ENCODE measurements around the gene CDC5L.

Gene CDC5L

GRCh38 chr6:44390158-44390683 lies 2.7 kb downstream of the CDC5L start:
- no peaks in the 10 kb centered on the region for H3K27me3 ChIP-seq (ENCODE audit: insufficient read depth, insufficient read length)
- H3K4me1 ChIP-seq (ENCODE audit: insufficient read depth, insufficient read length), result no peaks in the 10 kb centered on the region
- H3K9ac ChIP-seq (ENCODE audit: insufficient read length, low read depth), result no peak overlapping the region
- no peak for DNase-seq (ENCODE audit: low read depth, low spot score)
- no peaks in the 10 kb centered on the region for H3K9me3 ChIP-seq (ENCODE audit: insufficient read depth, low read length)
- H3K36me3 ChIP-seq (ENCODE audit: insufficient read depth, insufficient read length, low read length), result peaks cover 55% of the 10 kb centered on the region
- TF ChIP-seq YY1 (IDR thresholded peaks at IDR 0.05; ENCODE audit: insufficient read depth, insufficient read length) (no peak), ZNF274 (IDR thresholded peaks at IDR 0.05; ENCODE audit: low read depth, low read length) (no peak), SUZ12 (IDR thresholded peaks at IDR 0.05; ENCODE audit: extremely low read depth, insufficient read depth, insufficient read length) (no peak)
- no peak overlapping the region for H3K4me3 ChIP-seq (ENCODE audit: insufficient read length, low read depth)

GRCh38 chr6:44395501-44395900 lies 8.0 kb downstream of the CDC5L start:
- TF ChIP-seq ZNF274 (IDR thresholded peaks at IDR 0.05; ENCODE audit: low read depth, low read length) (no peak), SUZ12 (IDR thresholded peaks at IDR 0.05; ENCODE audit: extremely low read depth, insufficient read depth, insufficient read length) (no peak), YY1 (IDR thresholded peaks at IDR 0.05; ENCODE audit: insufficient read depth, insufficient read length) (no peak)
- Histone ChIP-seq H3K36me3 (ENCODE audit: insufficient read depth, insufficient read length, low read length) (peaks cover 80% of the 10 kb centered on the region), H3K9ac (ENCODE audit: insufficient read length, low read depth) (no peak overlapping the region), H3K4me1 (ENCODE audit: insufficient read depth, insufficient read length) (no peaks in the 10 kb centered on the region), H3K27me3 (ENCODE audit: insufficient read depth, insufficient read length) (no peaks in the 10 kb centered on the region), H3K4me3 (ENCODE audit: insufficient read length, low read depth) (no peak overlapping the region), H3K9me3 (ENCODE audit: insufficient read depth, low read length) (no peaks in the 10 kb centered on the region)
- DNase-seq (ENCODE audit: low read depth, low spot score), result no peak

- Histone ChIP-seq H3K36me3 (ENCODE audit: insufficient read depth, insufficient read length, low read length) (peaks cover 81% of the 10 kb centered on the region), H3K9me3 (ENCODE audit: insufficient read depth, low read length) (no peaks in the 10 kb centered on the region), H3K27me3 (ENCODE audit: insufficient read depth, insufficient read length) (no peaks in the 10 kb centered on the region), H3K4me1 (ENCODE audit: insufficient read depth, insufficient read length) (no peaks in the 10 kb centered on the region), H3K9ac (ENCODE audit: insufficient read length, low read depth) (no peak overlapping the region), H3K4me3 (ENCODE audit: insufficient read length, low read depth) (no peak overlapping the region)
- DNase-seq (ENCODE audit: low read depth, low spot score), result no peak
- TF ChIP-seq YY1 (IDR thresholded peaks at IDR 0.05; ENCODE audit: insufficient read depth, insufficient read length), result no peak
Measured at GRCh38 chr6:44396968-44397367, 9.5 kb downstream of the CDC5L start.

- H3K27me3 ChIP-seq (ENCODE audit: insufficient read depth, insufficient read length), result no peaks in the 10 kb centered on the region
Measured at GRCh38 chr6:44397424-44398164, 10.1 kb downstream of the CDC5L start.

GRCh38 chr6:44399991-44400390 lies 12.5 kb downstream of the CDC5L start:
- H3K9ac ChIP-seq (ENCODE audit: insufficient read length, low read depth), result no peak overlapping the region
- no peak for DNase-seq (ENCODE audit: low read depth, low spot score)
- TF ChIP-seq YY1 (IDR thresholded peaks at IDR 0.05; ENCODE audit: insufficient read depth, insufficient read length) (no peak), ZNF274 (IDR thresholded peaks at IDR 0.05; ENCODE audit: low read depth, low read length) (no peak), SUZ12 (IDR thresholded peaks at IDR 0.05; ENCODE audit: extremely low read depth, insufficient read depth, insufficient read length) (no peak)
- H3K27me3 ChIP-seq (ENCODE audit: insufficient read depth, insufficient read length), result no peaks in the 10 kb centered on the region
- H3K36me3 ChIP-seq (ENCODE audit: insufficient read depth, insufficient read length, low read length), result peaks cover 76% of the 10 kb centered on the region
- no peaks in the 10 kb centered on the region for H3K4me1 ChIP-seq (ENCODE audit: insufficient read depth, insufficient read length)
- 0 out of 2 replicates have a peak, but pooled peaks cover 6% of the 10 kb centered on the region for H3K9me3 ChIP-seq (ENCODE audit: insufficient read depth, low read length)
- no peak overlapping the region for H3K4me3 ChIP-seq (ENCODE audit: insufficient read length, low read depth)

More at GRCh38 chr6:44397424-44398164, 10.1 kb downstream of the CDC5L start:
- TF ChIP-seq ZNF274 (IDR thresholded peaks at IDR 0.05; ENCODE audit: low read depth, low read length), result no peak
- TF ChIP-seq SUZ12 (IDR thresholded peaks at IDR 0.05; ENCODE audit: extremely low read depth, insufficient read depth, insufficient read length), result no peak
- no peak for TF ChIP-seq YY1 (IDR thresholded peaks at IDR 0.05; ENCODE audit: insufficient read depth, insufficient read length)
- Histone ChIP-seq H3K36me3 (ENCODE audit: insufficient read depth, insufficient read length, low read length) (peaks cover 78% of the 10 kb centered on the region), H3K4me3 (ENCODE audit: insufficient read length, low read depth) (no peak overlapping the region), H3K9ac (ENCODE audit: insufficient read length, low read depth) (no peak overlapping the region), H3K9me3 (ENCODE audit: insufficient read depth, low read length) (0 out of 2 replicates have a peak, but pooled peaks cover 2% of the 10 kb centered on the region), H3K4me1 (ENCODE audit: insufficient read depth, insufficient read length) (no peaks in the 10 kb centered on the region)
- DNase-seq (ENCODE audit: low read depth, low spot score), result no peak

- H3K4me3 ChIP-seq (ENCODE audit: insufficient read length, low read depth), result no peak overlapping the region
- no peak for DNase-seq (ENCODE audit: low read depth, low spot score)
- H3K4me1 ChIP-seq (ENCODE audit: insufficient read depth, insufficient read length), result no peaks in the 10 kb centered on the region
- H3K36me3 ChIP-seq (ENCODE audit: insufficient read depth, insufficient read length, low read length), result peaks cover 76% of the 10 kb centered on the region
- TF ChIP-seq YY1 (IDR thresholded peaks at IDR 0.05; ENCODE audit: insufficient read depth, insufficient read length) (no peak), ZNF274 (IDR thresholded peaks at IDR 0.05; ENCODE audit: low read depth, low read length) (no peak), SUZ12 (IDR thresholded peaks at IDR 0.05; ENCODE audit: extremely low read depth, insufficient read depth, insufficient read length) (no peak)
- no peaks in the 10 kb centered on the region for H3K27me3 ChIP-seq (ENCODE audit: insufficient read depth, insufficient read length)
- H3K9ac ChIP-seq (ENCODE audit: insufficient read length, low read depth), result no peak overlapping the region
- 0 out of 2 replicates have a peak, but pooled peaks cover 6% of the 10 kb centered on the region for H3K9me3 ChIP-seq (ENCODE audit: insufficient read depth, low read length)
Measured at GRCh38 chr6:44400572-44400971, 13.1 kb downstream of the CDC5L start.

GRCh38 chr6:44401138-44401537 lies 13.6 kb downstream of the CDC5L start:
- Histone ChIP-seq H3K4me1 (ENCODE audit: insufficient read depth, insufficient read length) (no peaks in the 10 kb centered on the region), H3K4me3 (ENCODE audit: insufficient read length, low read depth) (no peak overlapping the region), H3K27me3 (ENCODE audit: insufficient read depth, insufficient read length) (no peaks in the 10 kb centered on the region), H3K9ac (ENCODE audit: insufficient read length, low read depth) (no peak overlapping the region), H3K9me3 (ENCODE audit: insufficient read depth, low read length) (0 out of 2 replicates have a peak, but pooled peaks cover 6% of the 10 kb centered on the region), H3K36me3 (ENCODE audit: insufficient read depth, insufficient read length, low read length) (peaks cover 74% of the 10 kb centered on the region)
- DNase-seq (ENCODE audit: low read depth, low spot score), result no peak
- TF ChIP-seq SUZ12 (IDR thresholded peaks at IDR 0.05; ENCODE audit: extremely low read depth, insufficient read depth, insufficient read length) (no peak), YY1 (IDR thresholded peaks at IDR 0.05; ENCODE audit: insufficient read depth, insufficient read length) (no peak), ZNF274 (IDR thresholded peaks at IDR 0.05; ENCODE audit: low read depth, low read length) (no peak)
